ENCODE measurements around the gene TRAF3. TPM values are rescaled to one million over a fixed set of nuclear protein-coding genes. Genes with fewer than 3 reads are reported as not detected.

The TRAF3 gene
- total RNA-seq, 1 experiment from 2014 or later, result 49.3 TPM

DNA sequence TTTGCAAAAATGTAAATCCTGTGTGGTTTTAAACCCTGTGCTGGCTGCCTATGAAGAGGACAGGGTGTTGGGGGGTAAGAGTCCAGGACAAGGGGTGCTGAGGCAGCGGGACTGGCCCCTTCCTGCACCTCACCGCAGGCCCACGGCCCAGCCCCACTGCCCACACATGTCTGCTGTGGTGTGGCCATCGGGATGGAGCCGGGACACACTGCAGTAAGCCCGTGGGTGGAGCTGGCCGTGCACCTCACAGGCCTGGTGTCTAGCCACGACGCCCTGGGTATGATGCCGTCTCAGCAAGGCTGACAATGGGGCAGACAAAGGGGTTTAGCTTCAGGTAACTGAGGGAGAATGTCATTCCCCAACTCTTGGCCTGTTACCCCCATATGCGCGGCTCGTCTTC lies 164.8 kb downstream of the TRAF3 start:
- Histone ChIP-seq H3K9me3 (ENCODE audit: low read depth, low read length, poor library complexity, severe bottlenecking) (no peaks in the 10 kb centered on the region), H3K27ac (ENCODE audit: low read depth, low read length, poor library complexity, severe bottlenecking) (no peak overlapping the region), H3K36me3 (ENCODE audit: insufficient read depth, low read length, poor library complexity, severe bottlenecking) (peaks cover 47% of the 10 kb centered on the region), H3K4me3 (ENCODE audit: low read depth, low read length, poor library complexity, severe bottlenecking) (no peak overlapping the region), H3K27me3 (replicated peaks; ENCODE audit: insufficient read depth, low read depth, low read length, poor library complexity) (no peaks in the 10 kb centered on the region), H3K4me1 (ENCODE audit: insufficient read depth, low read length, poor library complexity, severe bottlenecking) (peaks cover 7% of the 10 kb centered on the region)
- intact Hi-C loops (cut with micrococcal nuclease; ENCODE audit: unreplicated experiment), result no loop called here
- BruUV-seq (replicated peaks), result no TSS peak
- POLR2A ChIA-PET (ENCODE audit: low non-redundant PET), result no interaction called here
- no peak for DNase-seq (ENCODE audit: low spot score)
- CTCF ChIA-PET, result no interaction called here
- TF ChIP-seq CTCF (conservative IDR thresholded peaks at IDR 0.05; ENCODE audit: low read depth, low read length), result no peak
- TF ChIP-seq EZH2 (IDR thresholded peaks at IDR 0.05; ENCODE audit: borderline replicate concordance, low read depth, low read length, poor library complexity, severe bottlenecking), result no peak

GRCh38 chr14:102943454-102943853 lies 166.2 kb downstream of the TRAF3 start:
- no peak for DNase-seq (ENCODE audit: low spot score)
- Histone ChIP-seq H3K27ac (ENCODE audit: low read depth, low read length, poor library complexity, severe bottlenecking) (no peak overlapping the region), H3K4me3 (ENCODE audit: low read depth, low read length, poor library complexity, severe bottlenecking) (no peak overlapping the region), H3K4me1 (ENCODE audit: insufficient read depth, low read length, poor library complexity, severe bottlenecking) (peaks cover 8% of the 10 kb centered on the region), H3K36me3 (ENCODE audit: insufficient read depth, low read length, poor library complexity, severe bottlenecking) (peaks cover 55% of the 10 kb centered on the region), H3K27me3 (replicated peaks; ENCODE audit: insufficient read depth, low read depth, low read length, poor library complexity) (no peaks in the 10 kb centered on the region), H3K9me3 (ENCODE audit: low read depth, low read length, poor library complexity, severe bottlenecking) (no peaks in the 10 kb centered on the region)
- ChIA-PET POLR2A (ENCODE audit: low non-redundant PET) (no interaction called here), CTCF (no interaction called here)
- TF ChIP-seq CTCF (conservative IDR thresholded peaks at IDR 0.05; ENCODE audit: low read depth, low read length) (no peak), EZH2 (IDR thresholded peaks at IDR 0.05; ENCODE audit: borderline replicate concordance, low read depth, low read length, poor library complexity, severe bottlenecking) (no peak)
- BruUV-seq (replicated peaks), result no TSS peak
- intact Hi-C loops (cut with micrococcal nuclease; ENCODE audit: unreplicated experiment), result no loop called here

DNA sequence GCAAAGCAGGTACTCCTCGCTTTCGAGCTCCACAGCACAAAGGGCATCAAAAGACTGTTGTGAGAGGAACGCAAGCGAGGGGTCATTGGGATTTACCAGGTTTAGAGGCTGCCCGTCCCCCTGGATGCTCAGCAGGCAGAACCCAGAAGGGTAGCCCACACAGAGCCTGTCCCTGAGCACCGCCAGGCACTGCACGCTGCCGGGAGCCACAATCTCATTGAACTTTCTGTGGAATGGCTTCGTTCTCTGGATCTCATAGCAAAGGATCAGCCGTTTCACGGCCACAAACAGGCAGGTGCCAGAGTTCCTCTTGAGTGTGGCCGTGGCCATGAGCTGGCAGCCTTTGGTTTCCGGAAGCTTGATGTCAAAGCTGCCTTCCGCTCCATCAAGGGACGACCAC lies 166.7 kb downstream of the TRAF3 start:
- Histone ChIP-seq H3K27ac (ENCODE audit: low read depth, low read length, poor library complexity, severe bottlenecking) (no peak overlapping the region), H3K27me3 (replicated peaks; ENCODE audit: insufficient read depth, low read depth, low read length, poor library complexity) (no peaks in the 10 kb centered on the region), H3K4me1 (ENCODE audit: insufficient read depth, low read length, poor library complexity, severe bottlenecking) (peaks cover 8% of the 10 kb centered on the region), H3K9me3 (ENCODE audit: low read depth, low read length, poor library complexity, severe bottlenecking) (no peaks in the 10 kb centered on the region), H3K36me3 (ENCODE audit: insufficient read depth, low read length, poor library complexity, severe bottlenecking) (peaks cover 59% of the 10 kb centered on the region), H3K4me3 (ENCODE audit: low read depth, low read length, poor library complexity, severe bottlenecking) (no peak overlapping the region)
- intact Hi-C loops (cut with micrococcal nuclease; ENCODE audit: unreplicated experiment), result no loop called here
- no peak for TF ChIP-seq EZH2 (IDR thresholded peaks at IDR 0.05; ENCODE audit: borderline replicate concordance, low read depth, low read length, poor library complexity, severe bottlenecking)
- TF ChIP-seq CTCF (conservative IDR thresholded peaks at IDR 0.05; ENCODE audit: low read depth, low read length), result no peak
- CTCF ChIA-PET, result no interaction called here
- no peak for DNase-seq (ENCODE audit: low spot score)
- BruUV-seq (replicated peaks), result TSS peak; percentile 35
- POLR2A ChIA-PET (ENCODE audit: low non-redundant PET), result no interaction called here

Data from A673 (cell line).